PC-9 (cell line): ENCODE data around the gene ASMT.
"Not testable (repeated sequence)": the region's sequence is repeated elsewhere in the genome, so short reads cannot be mapped to it uniquely, and the experiment has no call there.

Experiments
- EZH2 ChIP-seq: fragments of 200-600 bp; sonication (generic); IDR thresholded peaks from 2 replicates; pipeline ENCODE4 v1.8.0; 2017; ENCODE audit warnings: antibody characterized with exemption, low read depth
- TF ChIP-seq, protein P1 (sequence below): fragments of 200-600 bp; sonication (generic); conservative IDR thresholded peaks from 2 replicates; pipeline ENCODE4 v1.6.1; 2017; ENCODE audit warnings: mixed run types, antibody characterized with exemption, mild to moderate bottlenecking, moderate library complexity

GRCh38 chrX:1652011-1652811, 37.4 kb downstream of the ASMT start:
- TF ChIP-seq, protein P1, sequence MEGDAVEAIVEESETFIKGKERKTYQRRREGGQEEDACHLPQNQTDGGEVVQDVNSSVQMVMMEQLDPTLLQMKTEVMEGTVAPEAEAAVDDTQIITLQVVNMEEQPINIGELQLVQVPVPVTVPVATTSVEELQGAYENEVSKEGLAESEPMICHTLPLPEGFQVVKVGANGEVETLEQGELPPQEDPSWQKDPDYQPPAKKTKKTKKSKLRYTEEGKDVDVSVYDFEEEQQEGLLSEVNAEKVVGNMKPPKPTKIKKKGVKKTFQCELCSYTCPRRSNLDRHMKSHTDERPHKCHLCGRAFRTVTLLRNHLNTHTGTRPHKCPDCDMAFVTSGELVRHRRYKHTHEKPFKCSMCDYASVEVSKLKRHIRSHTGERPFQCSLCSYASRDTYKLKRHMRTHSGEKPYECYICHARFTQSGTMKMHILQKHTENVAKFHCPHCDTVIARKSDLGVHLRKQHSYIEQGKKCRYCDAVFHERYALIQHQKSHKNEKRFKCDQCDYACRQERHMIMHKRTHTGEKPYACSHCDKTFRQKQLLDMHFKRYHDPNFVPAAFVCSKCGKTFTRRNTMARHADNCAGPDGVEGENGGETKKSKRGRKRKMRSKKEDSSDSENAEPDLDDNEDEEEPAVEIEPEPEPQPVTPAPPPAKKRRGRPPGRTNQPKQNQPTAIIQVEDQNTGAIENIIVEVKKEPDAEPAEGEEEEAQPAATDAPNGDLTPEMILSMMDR: peak; percentile 92
- TF ChIP-seq EZH2: not testable (repeated sequence)
